ENCODE measurements around the gene DCAF4.

Gene DCAF4

GRCh38 chr14:72926292-72927028, at the start of gene DCAF4:
TSS of gene DCAF4 (plus strand) at chr14:72926464. CDS start at chr14:72937979, 11,515 bp downstream.
- DNase-seq (ENCODE audit: low spot score): peak; percentile 87

GRCh38 chr14:72876710-72877063, 49.6 kb upstream of the DCAF4 start:
- DNase-seq (ENCODE audit: low spot score): no peak

- no peak for DNase-seq (ENCODE audit: low spot score)
Observed at GRCh38 chr14:72878746-72879145, 47.5 kb upstream of the DCAF4 start.

GRCh38 chr14:72879431-72879830, 46.8 kb upstream of the DCAF4 start:
- DNase-seq (ENCODE audit: low spot score): no peak

- no peak for DNase-seq (ENCODE audit: low spot score)
Observed at GRCh38 chr14:72880164-72880563, 46.1 kb upstream of the DCAF4 start.

GRCh38 chr14:72880820-72881219, 45.4 kb upstream of the DCAF4 start:
- no peak for DNase-seq (ENCODE audit: low spot score)

GRCh38 chr14:72881543-72881942, 44.7 kb upstream of the DCAF4 start:
- DNase-seq (ENCODE audit: low spot score): no peak

- DNase-seq (ENCODE audit: low spot score): no peak
Observed at GRCh38 chr14:72882047-72882446, 44.2 kb upstream of the DCAF4 start.

- no peak for DNase-seq (ENCODE audit: low spot score)
Observed at GRCh38 chr14:72882463-72882862, 43.8 kb upstream of the DCAF4 start.

- no peak for DNase-seq (ENCODE audit: low spot score)
Observed at GRCh38 chr14:72883109-72883508, 43.2 kb upstream of the DCAF4 start.

- DNase-seq (ENCODE audit: low spot score): no peak
Observed at GRCh38 chr14:72883961-72884360, 42.3 kb upstream of the DCAF4 start.

- no peak for DNase-seq (ENCODE audit: low spot score)
Observed at GRCh38 chr14:72884386-72884785, 41.9 kb upstream of the DCAF4 start.

- no peak for DNase-seq (ENCODE audit: low spot score)
Observed at GRCh38 chr14:72887514-72887913, 38.8 kb upstream of the DCAF4 start.

- DNase-seq (ENCODE audit: low spot score): no peak
Observed at GRCh38 chr14:72888192-72888591, 38.1 kb upstream of the DCAF4 start.

GRCh38 chr14:72888636-72889201, 37.5 kb upstream of the DCAF4 start:
- DNase-seq (ENCODE audit: low spot score): no peak

- DNase-seq (ENCODE audit: low spot score): no peak
Observed at GRCh38 chr14:72889366-72889765, 36.9 kb upstream of the DCAF4 start.

- DNase-seq (ENCODE audit: low spot score): no peak
Observed at GRCh38 chr14:72891666-72892102, 34.6 kb upstream of the DCAF4 start.

- no peak for DNase-seq (ENCODE audit: low spot score)
Observed at GRCh38 chr14:72892103-72892878, 34.0 kb upstream of the DCAF4 start.

GRCh38 chr14:72892879-72893635, 33.2 kb upstream of the DCAF4 start:
- DNase-seq (ENCODE audit: low spot score): no peak

GRCh38 chr14:72893636-72894322, 32.5 kb upstream of the DCAF4 start, which contains the start of gene DPF3:
TSS of gene DPF3 (minus strand) at chr14:72894101. CDS start at chr14:72894088, 13 bp downstream.
- peak; percentile 93 for DNase-seq (ENCODE audit: low spot score)

GRCh38 chr14:72894323-72894622, 32.0 kb upstream of the DCAF4 start:
- no peak for DNase-seq (ENCODE audit: low spot score)

Measured in hematopoietic multipotent progenitor cell treated with erythropoietin and hydrocortisone succinate and interleukin-3 and kit ligand, for 15 days (in vitro differentiated cells).